PFSK-1 (cell line): ENCODE measurements around the gene CELA2A.

Source experiments
- FOXP2 ChIP-seq: optimal IDR thresholded peaks from 2 replicates; pipeline ENCODE3; 2011; ENCODE audit warnings: borderline replicate concordance, control low read depth, inconsistent platforms; ENCODE audit not compliant: insufficient read depth; ENCODE audit errors: extremely low read length, extremely low read depth
- POLR2AphosphoS5 ChIP-seq: IDR thresholded peaks from 2 replicates; pipeline ENCODE4 v1.6.1; 2012; ENCODE audit warnings: low read depth, mild to moderate bottlenecking, control low read depth, low read length, moderate library complexity
- SIN3A ChIP-seq: IDR thresholded peaks from 2 replicates; pipeline ENCODE4 v1.6.1; 2012; ENCODE audit warnings: mild to moderate bottlenecking, low read length, moderate library complexity, borderline replicate concordance; ENCODE audit not compliant: insufficient read depth
- TAF1 ChIP-seq: IDR thresholded peaks from 2 replicates; pipeline ENCODE4 v1.6.1; 2012; ENCODE audit warnings: low read length, control low read depth, borderline replicate concordance; ENCODE audit not compliant: insufficient read depth
- TF ChIP-seq, protein P1 (sequence below), 2 experiments: IDR thresholded peaks; 2 replicates each; pipeline versions ENCODE4 v1.6.1 to v1.8.0; 2011 to 2012; ENCODE audit warnings: low read depth in 2 of 2, low read length in 2 of 2, control low read depth in 1 of 2, inconsistent platforms in 1 of 2, mild to moderate bottlenecking in 1 of 2, moderate library complexity in 1 of 2; ENCODE audit not compliant: insufficient read depth in 1 of 2

Gene CELA2A

DNA sequence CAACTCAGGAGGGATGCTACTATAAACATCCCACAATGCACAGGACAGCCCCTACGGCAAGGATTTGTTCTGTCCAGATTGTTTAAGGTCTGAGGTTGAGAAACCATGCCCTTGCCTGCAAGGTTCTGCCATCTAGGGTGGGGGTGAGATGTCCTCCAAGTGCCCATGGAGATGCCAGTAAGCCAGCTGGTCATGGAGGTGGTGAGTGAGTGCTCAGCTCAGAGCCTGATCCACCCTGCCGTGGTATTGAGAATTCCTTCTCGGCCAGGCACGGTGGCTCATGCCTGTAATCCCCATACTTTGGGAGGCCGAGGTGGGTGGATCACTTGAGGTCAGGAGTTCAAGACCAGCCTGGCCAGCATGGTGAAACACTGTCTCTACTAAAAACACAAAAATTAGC lies 31.6 kb upstream of the CELA2A start:
- no peak for TF ChIP-seq SIN3A
- TF ChIP-seq, protein P1, sequence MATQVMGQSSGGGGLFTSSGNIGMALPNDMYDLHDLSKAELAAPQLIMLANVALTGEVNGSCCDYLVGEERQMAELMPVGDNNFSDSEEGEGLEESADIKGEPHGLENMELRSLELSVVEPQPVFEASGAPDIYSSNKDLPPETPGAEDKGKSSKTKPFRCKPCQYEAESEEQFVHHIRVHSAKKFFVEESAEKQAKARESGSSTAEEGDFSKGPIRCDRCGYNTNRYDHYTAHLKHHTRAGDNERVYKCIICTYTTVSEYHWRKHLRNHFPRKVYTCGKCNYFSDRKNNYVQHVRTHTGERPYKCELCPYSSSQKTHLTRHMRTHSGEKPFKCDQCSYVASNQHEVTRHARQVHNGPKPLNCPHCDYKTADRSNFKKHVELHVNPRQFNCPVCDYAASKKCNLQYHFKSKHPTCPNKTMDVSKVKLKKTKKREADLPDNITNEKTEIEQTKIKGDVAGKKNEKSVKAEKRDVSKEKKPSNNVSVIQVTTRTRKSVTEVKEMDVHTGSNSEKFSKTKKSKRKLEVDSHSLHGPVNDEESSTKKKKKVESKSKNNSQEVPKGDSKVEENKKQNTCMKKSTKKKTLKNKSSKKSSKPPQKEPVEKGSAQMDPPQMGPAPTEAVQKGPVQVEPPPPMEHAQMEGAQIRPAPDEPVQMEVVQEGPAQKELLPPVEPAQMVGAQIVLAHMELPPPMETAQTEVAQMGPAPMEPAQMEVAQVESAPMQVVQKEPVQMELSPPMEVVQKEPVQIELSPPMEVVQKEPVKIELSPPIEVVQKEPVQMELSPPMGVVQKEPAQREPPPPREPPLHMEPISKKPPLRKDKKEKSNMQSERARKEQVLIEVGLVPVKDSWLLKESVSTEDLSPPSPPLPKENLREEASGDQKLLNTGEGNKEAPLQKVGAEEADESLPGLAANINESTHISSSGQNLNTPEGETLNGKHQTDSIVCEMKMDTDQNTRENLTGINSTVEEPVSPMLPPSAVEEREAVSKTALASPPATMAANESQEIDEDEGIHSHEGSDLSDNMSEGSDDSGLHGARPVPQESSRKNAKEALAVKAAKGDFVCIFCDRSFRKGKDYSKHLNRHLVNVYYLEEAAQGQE (IDR thresholded peaks at IDR 0.05; ENCODE audit: insufficient read depth in 1 of 2, low read depth in 2 of 2, low read length in 2 of 2): no peak
- no peak for TF ChIP-seq FOXP2
- TF ChIP-seq TAF1: no peak
- no peak for TF ChIP-seq POLR2AphosphoS5

DNA sequence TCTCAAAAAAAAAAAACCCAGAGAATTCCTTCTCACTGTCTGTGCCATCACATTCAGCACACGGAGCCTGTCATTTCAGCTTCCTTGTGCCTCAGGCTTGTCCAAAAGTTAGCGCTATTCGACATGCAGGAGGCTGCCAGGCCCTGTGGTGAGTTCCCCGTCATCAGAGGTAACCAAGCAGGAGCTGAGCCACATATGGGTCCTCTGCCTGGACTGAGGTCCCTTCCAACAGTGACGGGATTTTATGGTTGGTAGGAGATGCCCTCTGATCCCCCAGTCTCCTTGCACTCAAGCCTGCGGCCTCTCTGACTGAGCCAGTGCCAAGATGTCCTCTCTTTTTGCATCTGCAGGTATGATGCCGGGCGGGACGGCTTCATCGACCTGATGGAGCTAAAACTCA lies 31.0 kb upstream of the CELA2A start:
- TF ChIP-seq SIN3A: no peak
- TF ChIP-seq TAF1: no peak
- no peak for TF ChIP-seq POLR2AphosphoS5

DNA sequence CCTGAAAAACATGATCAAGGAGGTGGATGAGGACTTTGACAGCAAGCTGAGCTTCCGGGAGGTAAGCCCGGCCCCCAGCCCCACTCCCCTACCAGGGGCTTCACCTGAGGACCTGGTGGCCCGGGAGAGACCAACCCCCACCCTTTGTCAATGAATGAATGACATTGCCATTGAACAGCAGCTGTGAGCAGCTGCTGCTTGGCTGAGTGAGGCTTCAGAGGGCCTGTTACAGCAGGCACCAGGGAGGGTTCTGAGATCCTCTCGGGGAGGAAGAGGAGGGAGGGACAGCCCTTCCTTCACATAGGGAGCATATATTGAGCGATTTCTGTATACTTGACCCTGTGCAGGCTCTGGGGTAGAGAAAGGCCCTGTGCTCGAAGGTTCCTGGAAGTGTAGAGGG lies 30.6 kb upstream of the CELA2A start:
- TF ChIP-seq FOXP2: no peak
- TF ChIP-seq TAF1: no peak
- TF ChIP-seq, protein P1 (IDR thresholded peaks at IDR 0.05; ENCODE audit: insufficient read depth in 1 of 2, low read depth in 2 of 2, low read length in 2 of 2): no peak
- TF ChIP-seq POLR2AphosphoS5: no peak
- TF ChIP-seq SIN3A: no peak

DNA sequence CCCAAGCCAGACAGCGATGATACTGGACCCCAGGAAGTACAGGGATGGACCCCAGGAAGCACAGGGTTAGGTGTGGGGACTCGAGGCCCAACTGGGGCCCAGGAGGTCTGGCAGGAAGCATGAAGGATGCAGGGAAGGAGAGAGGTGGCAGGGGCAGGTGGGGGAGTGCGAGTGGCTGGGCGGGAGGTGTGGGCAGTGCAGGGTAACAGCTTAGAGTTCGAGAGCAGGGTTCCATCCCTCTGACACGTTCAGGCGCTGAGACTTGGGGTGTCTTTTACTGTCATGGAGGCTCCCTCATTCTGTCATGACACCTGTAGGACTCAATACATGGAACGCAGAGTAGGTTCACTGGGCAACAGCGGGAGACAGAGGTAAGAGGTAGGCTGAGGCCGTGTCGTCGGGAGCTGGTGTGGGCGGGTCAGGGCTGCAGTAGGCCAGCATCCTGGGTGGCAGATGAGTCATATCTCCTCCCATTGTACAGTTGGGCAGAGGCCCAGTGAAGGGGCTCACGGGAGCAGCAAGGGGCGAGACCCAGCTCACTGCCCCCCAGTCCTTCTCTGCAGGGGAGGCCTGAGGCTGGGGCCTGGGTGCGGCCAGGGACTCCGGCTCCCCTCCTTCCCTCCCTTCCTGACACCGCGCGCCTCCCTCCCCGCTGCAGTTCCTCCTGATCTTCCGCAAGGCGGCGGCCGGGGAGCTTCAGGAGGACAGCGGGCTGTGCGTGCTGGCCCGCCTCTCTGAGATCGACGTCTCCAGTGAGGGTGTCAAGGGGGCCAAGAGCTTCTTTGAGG lies 29.8 kb upstream of the CELA2A start:
- no peak for TF ChIP-seq FOXP2
- TF ChIP-seq POLR2AphosphoS5: no peak
- TF ChIP-seq TAF1: no peak
- TF ChIP-seq, protein P1 (IDR thresholded peaks at IDR 0.05; ENCODE audit: insufficient read depth in 1 of 2, low read depth in 2 of 2, low read length in 2 of 2): no peak
- no peak for TF ChIP-seq SIN3A

DNA sequence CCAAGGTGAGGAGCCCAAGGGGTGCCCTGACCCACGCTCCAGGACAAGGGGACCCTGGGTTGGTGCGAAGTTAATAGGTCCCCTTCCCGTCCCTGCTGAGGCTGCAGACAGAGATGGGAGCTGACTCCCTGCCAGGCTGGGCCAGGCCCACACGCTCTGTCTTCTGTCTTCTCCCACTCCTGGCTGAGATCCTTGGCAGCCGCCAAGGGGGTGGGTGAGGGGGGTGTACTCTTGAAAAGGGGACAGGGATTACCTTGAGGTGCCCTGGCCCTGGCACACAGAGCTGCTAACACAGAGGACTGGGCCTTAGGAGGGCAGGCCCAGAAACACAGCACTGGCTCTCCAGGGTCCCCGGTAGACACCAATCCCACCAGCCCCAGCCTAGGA lies 29.3 kb upstream of the CELA2A start:
- TF ChIP-seq TAF1 (no peak), SIN3A (no peak), POLR2AphosphoS5 (no peak)
- TF ChIP-seq, protein P1 (IDR thresholded peaks at IDR 0.05; ENCODE audit: insufficient read depth in 1 of 2, low read depth in 2 of 2, low read length in 2 of 2): no peak
